ENCODE measurements around the gene TRIM24. TPM values are rescaled to one million over a fixed set of nuclear protein-coding genes. Genes with fewer than 3 reads are reported as not detected.

The TRIM24 gene
- total and polyA plus RNA-seq, 2 of the 13 experiments (the other 11 are each of a cell fraction or from before 2014, with no cell fraction given) = 100 to 106 TPM

GRCh38 chr7:138512092-138512858 lies 52.2 kb downstream of the TRIM24 start (continued):
- TF ChIP-seq, protein P1, sequence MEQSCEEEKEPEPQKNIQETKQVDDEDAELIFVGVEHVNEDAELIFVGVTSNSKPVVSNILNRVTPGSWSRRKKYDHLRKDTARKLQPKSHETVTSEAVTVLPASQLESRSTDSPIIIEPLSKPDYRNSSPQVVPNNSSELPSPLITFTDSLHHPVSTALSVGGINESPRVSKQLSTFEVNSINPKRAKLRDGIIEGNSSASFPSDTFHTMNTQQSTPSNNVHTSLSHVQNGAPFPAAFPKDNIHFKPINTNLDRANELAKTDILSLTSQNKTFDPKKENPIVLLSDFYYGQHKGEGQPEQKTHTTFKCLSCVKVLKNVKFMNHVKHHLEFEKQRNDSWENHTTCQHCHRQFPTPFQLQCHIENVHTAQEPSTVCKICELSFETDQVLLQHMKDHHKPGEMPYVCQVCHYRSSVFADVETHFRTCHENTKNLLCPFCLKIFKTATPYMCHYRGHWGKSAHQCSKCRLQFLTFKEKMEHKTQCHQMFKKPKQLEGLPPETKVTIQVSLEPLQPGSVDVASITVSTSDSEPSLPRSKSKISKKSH (CRISPR knock-in tag; IDR thresholded peaks at IDR 0.05; ENCODE audit: borderline replicate concordance) = 0 out of 2 replicates have a peak, but pooled peaks have one; percentile 56
- TF ChIP-seq SNAPC2 (CRISPR knock-in tag; IDR thresholded peaks at IDR 0.05) (no peak), FOXJ3 (CRISPR knock-in tag; IDR thresholded peaks at IDR 0.05; ENCODE audit: borderline replicate concordance) (no peak), MAX (IDR thresholded peaks at IDR 0.05) (no peak), GPBP1L1 (CRISPR knock-in tag; IDR thresholded peaks at IDR 0.05) (no peak), PHF20 (CRISPR knock-in tag; IDR thresholded peaks at IDR 0.05) (no peak), RAD51 (IDR thresholded peaks at IDR 0.05; ENCODE audit: borderline replicate concordance) (no peak), RFXANK (CRISPR knock-in tag; IDR thresholded peaks at IDR 0.05) (no peak), ZNF33B (CRISPR knock-in tag; IDR thresholded peaks at IDR 0.05) (no peak), ZBTB38 (CRISPR knock-in tag; IDR thresholded peaks at IDR 0.05) (no peak), AGO2 (optimal IDR thresholded peaks at IDR 0.05; ENCODE audit: low read depth, low read length) (peak; percentile 66), ZNF713 (CRISPR knock-in tag; IDR thresholded peaks at IDR 0.05) (no peak), ZSCAN30 (CRISPR knock-in tag; IDR thresholded peaks at IDR 0.05) (no peak), NFATC3 (CRISPR knock-in tag; IDR thresholded peaks at IDR 0.05) (no peak), ZNF484 (CRISPR knock-in tag; IDR thresholded peaks at IDR 0.05; ENCODE audit: borderline replicate concordance, low read depth) (no peak), LRRFIP1 (CRISPR knock-in tag; conservative IDR thresholded peaks at IDR 0.05) (no peak), BCL6 (CRISPR knock-in tag; IDR thresholded peaks at IDR 0.05) (no peak), ZNF337 (CRISPR knock-in tag; IDR thresholded peaks at IDR 0.05; ENCODE audit: borderline replicate concordance, low read depth) (no peak), ZNF121 (CRISPR knock-in tag; IDR thresholded peaks at IDR 0.05) (no peak), HIVEP1 (CRISPR knock-in tag; IDR thresholded peaks at IDR 0.05) (no peak), NAIF1 (CRISPR knock-in tag; IDR thresholded peaks at IDR 0.05; ENCODE audit: borderline replicate concordance) (no peak), YEATS2 (CRISPR knock-in tag; IDR thresholded peaks at IDR 0.05; ENCODE audit: borderline replicate concordance) (no peak), HES4 (CRISPR knock-in tag; IDR thresholded peaks at IDR 0.05; ENCODE audit: borderline replicate concordance) (no peak), SIX1 (CRISPR knock-in tag; IDR thresholded peaks at IDR 0.05; ENCODE audit: borderline replicate concordance) (no peak), ZFX (CRISPR knock-in tag; IDR thresholded peaks at IDR 0.05; ENCODE audit: low read depth) (0 out of 2 replicates have a peak, but pooled peaks have one; percentile 16)
